ENCODE measurements around the gene C2orf76.

The C2orf76 gene

DNA sequence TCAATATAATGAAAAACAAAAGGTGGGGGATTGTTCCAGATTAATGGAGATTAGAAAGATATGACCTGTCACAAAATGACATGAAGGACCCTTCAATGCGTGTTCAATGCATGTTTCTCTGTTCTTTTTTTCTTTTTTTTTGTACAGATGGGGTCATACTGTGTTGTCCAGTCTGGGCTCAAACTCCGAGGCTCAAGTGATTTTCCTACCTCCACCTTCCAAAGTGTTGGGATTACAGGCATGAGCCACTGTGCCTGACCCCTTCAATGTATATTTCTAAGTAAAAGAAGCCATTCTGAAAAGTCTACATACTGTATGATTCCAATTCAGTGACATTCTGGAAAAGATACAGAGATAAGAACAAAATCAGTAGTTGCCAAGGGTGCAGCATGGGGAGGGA, 32.8 kb downstream of the C2orf76 start:
- DNase-seq = no peak

- no peak for DNase-seq
These were observed 33.3 kb downstream of the C2orf76 start for GRCh38 chr2:119333360-119333759.

- no peak for DNase-seq
These were observed 33.7 kb downstream of the C2orf76 start for GRCh38 chr2:119332953-119333352.

DNA sequence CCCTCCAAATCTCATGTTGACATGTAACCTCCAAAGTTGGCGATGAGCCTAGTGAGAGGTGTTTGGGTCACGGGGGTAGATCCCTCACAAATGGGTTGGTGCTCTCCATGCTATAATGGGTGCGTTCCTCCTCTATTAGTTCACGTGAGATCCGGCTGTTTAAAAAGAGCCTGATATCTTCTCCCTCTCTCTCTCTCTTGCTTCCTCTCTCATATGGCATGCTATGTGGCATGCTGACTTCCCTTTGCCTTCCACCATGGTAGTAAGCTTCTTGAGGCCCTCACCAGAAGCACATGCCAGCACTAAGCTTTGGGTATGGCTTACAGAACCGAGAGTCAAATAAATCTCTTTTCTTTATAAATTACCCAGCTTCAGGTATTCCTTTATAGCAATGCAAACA, 39.2 kb downstream of the C2orf76 start:
- DNase-seq = no peak

DNA sequence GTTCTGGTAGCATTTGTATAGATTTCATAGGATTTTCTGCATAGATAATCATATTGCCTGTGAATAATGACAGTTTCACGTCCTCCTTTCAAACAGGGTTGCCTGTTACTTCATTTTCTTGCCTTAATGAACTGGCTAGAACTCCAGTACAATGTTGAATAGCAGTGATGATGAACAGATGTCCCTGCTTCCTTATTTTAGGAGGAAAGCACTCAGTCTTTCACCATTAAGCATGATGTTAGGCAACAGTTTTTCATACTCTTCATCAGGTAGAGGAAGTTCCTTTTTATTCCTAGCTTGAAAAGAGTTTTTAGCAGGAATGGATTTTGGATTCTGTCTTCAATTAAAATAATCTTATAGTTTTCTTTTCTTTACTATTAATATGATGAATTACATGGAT, 39.7 kb downstream of the C2orf76 start:
- DNase-seq = no peak

DNA sequence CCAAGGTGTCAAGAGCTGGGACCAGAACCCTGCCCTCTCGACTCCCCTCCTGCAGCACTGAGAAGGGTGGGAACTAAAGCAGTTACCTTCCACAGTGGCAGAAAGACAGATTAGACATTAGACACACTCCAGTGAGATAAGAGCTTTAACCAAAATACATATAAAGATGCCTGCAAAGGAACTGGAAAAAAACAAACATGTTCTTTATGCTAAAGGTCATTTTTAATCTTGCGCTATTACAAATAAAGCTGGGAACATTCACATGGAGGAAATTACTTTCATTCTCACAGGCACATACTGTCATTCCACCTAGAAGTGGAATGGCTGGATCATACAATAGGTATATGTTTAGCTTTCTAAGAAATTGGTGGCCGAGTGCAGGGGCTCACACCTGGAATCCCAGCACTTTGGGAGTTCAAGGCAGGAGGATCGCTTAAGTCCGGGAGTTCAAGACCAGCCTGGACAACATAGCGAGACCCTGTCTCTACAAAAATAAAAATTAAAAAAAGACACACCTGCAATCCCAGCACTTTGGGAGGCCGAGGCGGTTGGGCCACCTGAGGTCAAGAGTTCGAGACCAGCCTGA, 41.9 kb downstream of the C2orf76 start:
- no peak for DNase-seq

GRCh38 chr2:119323459-119323858, 43.2 kb downstream of the C2orf76 start:
- no peak for DNase-seq

- no peak for DNase-seq
These were observed 47.0 kb downstream of the C2orf76 start for GRCh38 chr2:119319593-119319992.

DNA sequence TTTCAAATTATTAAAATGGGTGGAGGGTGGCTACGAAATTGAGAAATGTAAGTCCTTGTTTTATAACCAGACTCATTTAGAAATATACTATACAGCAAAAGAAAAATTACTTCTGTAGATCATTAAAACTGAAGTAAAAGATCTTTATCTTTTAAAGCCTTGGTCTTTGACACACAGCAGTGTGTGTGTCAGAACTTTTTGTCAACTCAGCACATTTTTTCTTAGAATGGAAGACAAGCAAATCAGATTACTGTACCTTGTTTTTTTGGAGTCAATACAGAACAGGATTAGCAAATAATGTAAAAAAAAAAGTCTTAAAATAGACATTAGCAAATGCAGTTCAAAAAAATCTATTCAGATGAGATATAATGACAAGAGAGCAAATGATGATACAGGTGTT, 49.1 kb downstream of the C2orf76 start:
- no peak for DNase-seq

DNA sequence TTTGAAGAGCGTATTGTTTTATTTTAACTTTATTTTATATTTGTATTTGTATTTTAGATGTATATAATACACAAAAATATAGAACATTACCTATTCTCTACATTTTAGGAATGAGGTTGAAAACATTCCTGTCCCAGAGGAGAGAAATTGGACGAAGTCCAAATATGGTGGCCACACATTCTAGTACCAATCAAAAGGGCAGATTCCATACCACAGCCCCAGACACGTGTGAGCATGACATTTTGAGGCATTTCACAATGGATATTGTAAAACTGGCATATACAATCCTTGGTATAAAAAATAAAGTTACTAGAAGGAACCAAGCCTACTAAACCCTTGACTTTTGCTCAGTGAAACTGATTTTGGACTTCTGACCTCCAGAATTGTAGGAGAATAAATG, 50.6 kb downstream of the C2orf76 start:
- no peak for DNase-seq

DNA sequence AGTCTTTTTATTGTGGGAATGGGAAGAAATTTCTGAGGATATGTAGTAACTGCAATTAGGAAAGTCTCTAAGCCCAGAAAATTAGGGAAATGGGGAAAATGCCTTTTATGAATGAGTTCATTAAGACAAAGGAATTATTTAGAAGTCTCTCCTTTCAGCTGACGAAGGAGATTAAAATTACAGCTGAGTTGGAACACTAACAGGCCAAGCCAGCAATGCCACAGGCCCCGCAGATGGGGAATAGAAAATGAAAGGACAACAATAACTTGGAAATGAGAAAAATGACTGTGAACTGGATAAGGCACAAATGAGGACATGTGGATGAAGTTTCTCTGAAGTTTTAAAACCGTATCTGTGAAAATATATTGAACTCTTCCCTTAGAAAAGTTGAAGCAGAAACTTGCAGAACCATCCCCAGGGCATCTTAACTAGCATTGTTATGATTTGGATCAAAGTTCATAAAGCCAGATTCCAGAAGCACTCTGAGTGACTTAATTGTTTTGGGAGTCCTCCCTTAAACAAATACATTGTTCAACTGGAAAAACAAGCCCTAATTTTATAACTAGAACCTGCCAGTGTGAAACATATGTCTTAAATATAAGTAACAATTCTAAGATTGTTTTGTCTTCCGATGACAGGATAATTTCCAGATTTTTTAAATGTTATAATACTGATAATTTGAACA, 51.3 kb downstream of the C2orf76 start:
- DNase-seq = no peak

- no peak for DNase-seq
These were observed 54.8 kb downstream of the C2orf76 start for GRCh38 chr2:119311831-119312230.

DNA sequence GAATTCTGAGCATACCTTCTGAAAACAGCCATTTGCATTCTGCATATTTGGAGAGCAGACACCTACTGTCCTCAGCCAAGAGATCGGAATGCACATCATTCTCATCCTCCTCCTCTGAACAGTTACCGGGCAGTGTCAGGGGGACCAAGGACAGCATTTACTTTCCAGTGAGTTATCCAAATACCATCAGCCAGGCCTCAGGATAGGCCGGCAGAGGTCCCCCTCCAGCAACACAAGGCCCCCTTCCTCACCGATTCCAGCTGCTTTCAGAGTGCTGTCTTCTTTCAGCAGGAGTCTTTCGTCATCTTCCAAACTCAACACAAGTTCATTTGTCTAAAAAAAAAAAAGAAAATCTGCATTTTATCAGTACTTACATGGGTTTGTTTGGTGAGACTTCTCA, 55.3 kb downstream of the C2orf76 start:
- DNase-seq = no peak

DNA sequence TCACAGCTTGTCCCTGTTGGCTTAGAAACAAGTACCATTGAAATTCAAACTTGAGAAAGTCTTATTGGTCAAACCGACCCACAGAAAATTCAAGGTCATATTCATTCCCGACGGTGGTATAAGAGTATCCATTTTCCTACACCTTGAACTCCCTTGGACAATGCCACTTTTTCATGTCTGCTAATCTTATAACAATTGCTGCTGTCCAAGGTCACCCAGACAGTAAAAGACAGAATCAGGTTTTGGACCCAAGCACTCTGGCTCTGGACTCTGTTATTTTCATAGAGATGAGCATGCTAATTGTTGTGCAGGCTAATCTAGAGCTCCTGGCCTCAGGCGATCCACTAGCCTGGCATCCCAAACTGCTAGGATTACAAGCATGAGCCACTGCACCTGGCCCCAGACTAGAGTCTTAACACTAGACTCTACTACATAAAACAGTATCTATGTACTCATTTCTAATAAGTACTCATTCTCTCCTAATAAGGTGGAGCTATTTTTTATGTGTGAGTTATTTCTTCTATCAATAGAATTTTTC, 57.8 kb downstream of the C2orf76 start:
- no peak for DNase-seq

GRCh38 chr2:119307419-119308140, 59.1 kb downstream of the C2orf76 start:
- DNase-seq = no peak

DNA sequence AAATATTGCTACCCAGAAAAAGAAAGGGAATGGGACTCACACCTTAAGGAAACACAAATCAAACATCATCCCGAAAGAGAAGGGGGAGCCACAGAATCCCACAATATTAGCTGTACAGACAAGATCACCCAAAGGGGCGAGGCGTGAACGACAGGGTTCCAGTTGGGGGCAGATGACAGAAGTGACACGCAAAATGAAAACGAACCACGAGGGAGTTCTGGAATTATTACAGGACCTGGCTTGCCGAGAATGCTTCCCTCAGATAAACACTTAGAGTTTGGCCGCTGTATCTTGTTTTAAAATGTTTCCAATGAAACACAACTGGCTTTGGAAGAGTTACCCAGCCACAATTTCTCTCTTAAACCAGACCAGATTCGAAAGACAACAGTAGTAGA, 60.4 kb downstream of the C2orf76 start:
- DNase-seq = no peak

DNA sequence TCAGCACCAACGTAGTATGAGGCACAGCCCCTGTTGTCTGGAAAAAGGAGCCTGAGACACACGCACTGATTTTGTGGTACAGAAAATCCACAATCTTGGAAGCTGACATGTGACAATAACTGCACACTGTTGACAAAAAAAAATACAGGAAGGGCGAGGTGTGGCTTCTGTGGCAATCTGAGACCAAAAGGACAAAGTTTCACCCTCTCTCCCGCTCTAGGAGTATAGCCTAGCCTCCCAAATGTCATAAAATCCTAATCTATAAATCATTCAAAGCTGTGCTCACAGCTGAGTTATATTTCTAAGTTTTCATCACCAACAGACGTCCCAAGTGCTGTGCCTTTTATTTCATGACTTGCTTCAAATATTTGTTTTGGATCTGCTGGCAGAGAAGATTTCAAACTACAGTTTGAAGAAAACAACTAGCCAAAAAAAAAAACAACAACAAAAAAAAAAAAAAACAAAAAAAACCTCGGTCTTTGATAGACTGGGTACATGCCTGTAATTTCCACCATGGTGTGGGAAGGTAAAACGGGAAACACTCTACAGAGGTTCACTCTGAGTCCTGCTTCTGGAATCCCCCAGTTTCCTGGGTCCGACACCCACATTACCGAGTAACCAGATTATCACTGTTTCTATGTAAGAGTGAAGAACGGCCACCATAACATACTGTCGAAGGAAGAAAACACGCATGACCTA, 61.0 kb downstream of the C2orf76 start:
- DNase-seq = no peak

- no peak for DNase-seq
These were observed 61.8 kb downstream of the C2orf76 start for GRCh38 chr2:119304847-119305246.

- no peak for DNase-seq
These were observed 65.2 kb downstream of the C2orf76 start for GRCh38 chr2:119301413-119301812.

DNA sequence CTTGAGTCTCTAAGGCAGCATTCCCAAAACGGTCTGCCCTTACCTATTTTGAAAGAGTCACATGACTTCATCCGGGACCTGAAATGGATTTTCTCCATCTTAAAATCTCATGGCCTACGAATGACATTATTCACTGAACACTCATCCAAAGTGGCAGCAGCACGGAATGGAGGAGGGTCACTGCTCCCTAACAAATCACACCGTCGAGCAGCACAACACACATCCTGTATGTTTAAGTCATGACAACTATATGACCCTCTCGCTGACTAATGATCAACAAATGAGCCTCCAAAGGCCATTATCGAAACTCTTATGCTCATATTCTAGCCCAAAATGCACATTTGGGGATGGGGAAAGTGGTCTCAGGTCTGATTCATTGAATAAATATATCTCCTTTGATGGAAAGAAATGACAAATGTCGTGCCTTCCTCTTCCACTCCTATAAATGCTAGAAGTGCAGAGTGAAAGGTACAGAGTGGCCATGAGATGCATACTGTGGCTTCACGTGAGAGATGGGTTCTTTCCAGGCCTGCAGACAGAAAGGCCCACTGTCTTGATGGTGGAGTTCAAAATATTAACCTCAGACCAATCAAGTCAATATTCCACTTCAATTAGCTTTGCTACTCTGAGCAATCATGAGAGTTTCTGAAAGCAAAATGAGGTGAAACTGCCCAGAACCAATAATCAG, 70.8 kb downstream of the C2orf76 start:
- no peak for DNase-seq

DNA sequence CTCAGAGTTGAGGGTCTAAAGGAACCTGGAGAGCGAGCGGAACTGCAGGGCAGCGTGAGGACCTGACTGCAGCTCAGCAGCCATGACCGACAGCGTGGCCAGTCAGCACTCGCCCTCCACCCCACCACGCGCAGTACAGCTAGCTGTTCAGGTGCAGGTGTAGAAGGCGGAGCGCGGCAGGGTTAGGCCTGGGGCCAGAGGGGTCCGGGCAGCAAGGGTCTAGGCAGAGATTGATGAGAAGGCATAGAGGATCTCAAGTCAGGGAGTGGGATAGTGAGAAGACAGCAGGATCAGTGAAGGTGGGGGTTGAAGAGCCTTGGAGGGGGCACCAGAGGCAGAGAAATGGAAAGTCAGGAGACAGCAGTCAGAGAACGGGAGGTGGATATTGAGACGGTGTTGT, 72.0 kb downstream of the C2orf76 start:
- DNase-seq = no peak

- no peak for DNase-seq
These were observed 72.7 kb downstream of the C2orf76 start for GRCh38 chr2:119293900-119294299.

DNA sequence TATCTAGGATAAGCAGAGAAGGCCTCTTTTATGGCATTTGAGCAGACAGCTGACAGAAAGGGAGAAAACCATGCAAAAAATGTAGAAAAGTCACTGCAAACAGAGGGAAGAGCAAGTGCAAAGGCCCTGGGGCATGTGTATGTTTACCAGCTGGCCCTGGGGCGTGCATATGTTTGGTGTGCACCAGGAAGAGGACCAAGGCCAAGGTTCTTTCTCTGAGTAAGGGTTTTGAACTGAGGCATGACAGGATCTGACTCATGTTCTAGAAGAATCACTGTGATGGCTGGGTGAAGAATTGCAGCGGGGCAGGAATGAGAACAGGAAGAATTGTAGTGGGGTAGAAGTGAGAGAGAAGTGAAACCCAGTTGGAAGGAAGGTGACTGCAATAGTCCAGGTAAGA, 73.4 kb downstream of the C2orf76 start:
- DNase-seq = no peak
